CD14-positive monocyte (primary cell): ENCODE results near the gene XXYLT1. TPM values are rescaled to one million over a fixed set of nuclear protein-coding genes. Genes with fewer than 3 reads are reported as not detected.

ENCODE experiments used
- DNase-seq, 3 donors: peaks; one replicate each; pipeline ENCODE4 v3.0.0-alpha.2; 2011 to 2022
- H2AFZ ChIP-seq: 2 replicates; pipeline ENCODE4 v1.6.0; 2012; ENCODE audit warnings: mild to moderate bottlenecking, low read depth, low read length, inconsistent platforms; ENCODE audit not compliant: insufficient read depth, poor library complexity, severe bottlenecking
- H3K27ac ChIP-seq, 2 donors: 1 replicate in 1 of 2; 2 replicates in 1 of 2; pipeline ENCODE4 v1.5.1; 2012 to 2013; ENCODE audit warnings: low read length in 2 of 2, control low read depth in 1 of 2, inconsistent platforms in 1 of 2, low read depth in 1 of 2, mild to moderate bottlenecking in 1 of 2
- H3K27me3 ChIP-seq, 2 donors: one replicate each; pipeline versions ENCODE4 v1.6.0 to v1.6.1; 2011 to 2013; ENCODE audit warnings: low read length in 2 of 2; ENCODE audit not compliant: control insufficient read depth in 2 of 2, insufficient read depth in 2 of 2
- H3K36me3 ChIP-seq, 2 donors: replicated peaks in 1 of 2; 1 replicate in 1 of 2; 2 replicates in 1 of 2; pipeline versions ENCODE4 v1.5.1 to v1.6.1; 2012 to 2013; ENCODE audit warnings: low read length in 2 of 2, control low read depth in 1 of 2, inconsistent platforms in 1 of 2, mild to moderate bottlenecking in 1 of 2; ENCODE audit not compliant: insufficient read depth in 2 of 2, control insufficient read depth in 1 of 2
- H3K4me1 ChIP-seq, 2 donors: 1 replicate in 1 of 2; 2 replicates in 1 of 2; pipeline versions ENCODE4 v1.5.1 to v1.6.1; 2012 to 2013; ENCODE audit warnings: low read length in 2 of 2, control low read depth in 1 of 2, inconsistent platforms in 1 of 2, mild to moderate bottlenecking in 1 of 2, moderate library complexity in 1 of 2; ENCODE audit not compliant: insufficient read depth in 2 of 2, control insufficient read depth in 1 of 2
- H3K4me2 ChIP-seq: replicated peaks from 2 replicates; pipeline ENCODE3; 2012; ENCODE audit warnings: low read length, moderate library complexity, mild to moderate bottlenecking; ENCODE audit not compliant: poor library complexity, severe bottlenecking; ENCODE audit errors: extremely low read depth
- H3K4me3 ChIP-seq, 3 experiments: fragments of 200-600 bp in 1 of 3; sonication (generic) in 1 of 3; replicated peaks in 1 of 3; 1 replicate in 2 of 3; 2 replicates in 1 of 3; pipeline ENCODE4 v1.5.1; 2011 to 2013; ENCODE audit warnings: low read length in 3 of 3, mild to moderate bottlenecking in 3 of 3, control low read depth in 2 of 3, low read depth in 2 of 3, inconsistent platforms in 1 of 3, moderate library complexity in 1 of 3
- H3K79me2 ChIP-seq: 2 replicates; pipeline ENCODE4 v1.6.0; 2012; ENCODE audit warnings: mild to moderate bottlenecking, control low read depth, inconsistent platforms, low read length, moderate library complexity; ENCODE audit not compliant: insufficient read depth
- H3K9ac ChIP-seq: 2 replicates; pipeline ENCODE4 v1.6.0; 2017; ENCODE audit warnings: low read length, mild to moderate bottlenecking; ENCODE audit not compliant: insufficient read depth, poor library complexity, severe bottlenecking
- H3K9me3 ChIP-seq, 2 donors: replicated peaks in 1 of 2; 1 replicate in 1 of 2; 2 replicates in 1 of 2; pipeline versions ENCODE4 v1.5.1 to v1.6.1; 2012 to 2013; ENCODE audit warnings: low read length in 2 of 2, control low read depth in 1 of 2; ENCODE audit not compliant: control insufficient read depth in 1 of 2, insufficient read depth in 1 of 2
- H4K20me1 ChIP-seq: 2 replicates; pipeline ENCODE4 v1.6.0; 2012; ENCODE audit warnings: mild to moderate bottlenecking, low read length, control low read depth, moderate library complexity; ENCODE audit not compliant: insufficient read depth
- H3K27ac Mint-ChIP-seq, 7 donors: one replicate each; pipeline ENCODE4 v1.8.0; 2020; ENCODE audit warnings: mild to moderate bottlenecking in 7 of 7, mixed read lengths in 7 of 7, moderate library complexity in 6 of 7, inconsistent platforms in 2 of 7
- H3K27me3 Mint-ChIP-seq, 3 donors: one replicate each; pipeline ENCODE4 v1.8.0; 2021 to 2022; ENCODE audit warnings: low read depth in 3 of 3, mild to moderate bottlenecking in 3 of 3, mixed read lengths in 3 of 3, moderate library complexity in 3 of 3, inconsistent platforms in 1 of 3
- H3K36me3 Mint-ChIP-seq, 2 donors: one replicate each; pipeline ENCODE4 v1.8.0; 2020; ENCODE audit warnings: mixed read lengths in 2 of 2, inconsistent platforms in 1 of 2, mild to moderate bottlenecking in 1 of 2
- H3K4me1 Mint-ChIP-seq: one replicate; pipeline ENCODE4 v1.8.0; 2020; ENCODE audit warnings: mild to moderate bottlenecking, mixed read lengths
- H3K4me3 Mint-ChIP-seq, 2 donors: one replicate each; pipeline ENCODE4 v1.8.0; 2020; ENCODE audit warnings: mild to moderate bottlenecking in 2 of 2, mixed read lengths in 2 of 2, moderate library complexity in 1 of 2
- H3K9me3 Mint-ChIP-seq, 7 donors: one replicate each; pipeline ENCODE4 v1.8.0; 2020 to 2022; ENCODE audit warnings: mixed read lengths in 7 of 7, mild to moderate bottlenecking in 6 of 7, moderate library complexity in 6 of 7, inconsistent platforms in 2 of 7
- CTCF ChIP-seq: fragments of 200-600 bp; IDR thresholded peaks from one replicate; pipeline ENCODE4 v1.8.0; 2022; ENCODE audit warnings: antibody characterized with exemption, mild to moderate bottlenecking
- WGBS: methylation state at CpG from one replicate; pipeline ENCODE4 v1.1.5; 2013; ENCODE audit warnings: missing lambda C conversion rate; ENCODE audit not compliant: insufficient coverage; 5-methylcytosine and 5-hydroxymethylcytosine counted together
- intact Hi-C, 2 donors: fragments of 100-400 bp; cut with micrococcal nuclease; formaldehyde crosslinking; loops; one replicate each; pipeline versions ENCODE4 v1.15.0 to v1.15.1; 2023
- polyA plus RNA-seq, 3 donors: library from polyadenylated mRNA; depleted of rRNA in 1 of 3; unstranded in 2 of 3; stranded (reverse) in 1 of 3; fragments of 300-500 nt in 2 of 3; fragments of >200 nt in 1 of 3; fragmentation: Illumina TruSeq in 2 of 3; gene quantifications; 1 replicate in 2 of 3; 2 replicates in 1 of 3; pipeline ENCODE4 v1.2.3, GENCODE V29; 2012 to 2021

Gene XXYLT1
- polyA plus RNA-seq, 3 donors: 11.8 to 13.5 (median 13.2) TPM

DNA sequence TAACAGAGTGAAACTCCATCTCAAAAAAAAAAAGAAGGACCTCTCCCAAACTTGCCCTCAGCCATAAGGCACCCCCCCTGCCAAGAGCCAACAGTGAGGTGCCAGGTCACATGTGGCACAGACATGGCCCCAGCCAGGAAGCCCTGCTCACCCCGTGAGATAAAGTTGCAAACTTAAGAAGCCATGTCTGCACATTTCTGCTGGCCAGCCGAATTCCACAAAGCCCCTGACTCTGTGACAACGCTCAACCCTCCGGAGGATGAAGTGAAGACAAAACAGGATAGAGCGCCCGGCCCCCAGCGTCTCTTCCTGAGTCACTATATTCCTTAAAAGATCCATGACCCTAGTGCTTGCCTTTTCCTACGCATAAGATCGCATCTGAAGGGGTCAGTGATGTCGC lies 188.1 kb downstream of the XXYLT1 start:
- Histone ChIP-seq H3K36me3 (no peaks in the 10 kb centered on the region), H3K4me3 (no peak overlapping the region), H3K4me1 (peaks cover 6 to 22% of the 10 kb centered on the region in 2 donors), H3K27me3 (no peaks in the 10 kb centered on the region), H2AFZ (no peak overlapping the region), H3K79me2 (no peaks in the 10 kb centered on the region), H4K20me1 (no peaks in the 10 kb centered on the region), H3K9me3 (no peaks in the 10 kb centered on the region), H3K27ac (no peak overlapping the region), H3K4me2 (no peak overlapping the region), H3K9ac (no peak overlapping the region)
- peak overlapping the region in 1 of 7 donors; percentile 31 for H3K27ac Mint-ChIP-seq
- no peak for DNase-seq
- H3K4me1 Mint-ChIP-seq: peaks cover 31% of the 10 kb centered on the region
- WGBS: 98% methylated on average over 10 of the region's 10 CpGs
- H3K27me3 Mint-ChIP-seq: peaks cover 1 to 3% (median 3%) of the 10 kb centered on the region in 3 donors
- TF ChIP-seq CTCF: no peak
- H3K36me3 Mint-ChIP-seq: peaks cover 10 to 15% of the 10 kb centered on the region in 2 donors
- intact Hi-C loops: no loop called here
- H3K9me3 Mint-ChIP-seq: no peaks in the 10 kb centered on the region
- H3K4me3 Mint-ChIP-seq: no peak overlapping the region

DNA sequence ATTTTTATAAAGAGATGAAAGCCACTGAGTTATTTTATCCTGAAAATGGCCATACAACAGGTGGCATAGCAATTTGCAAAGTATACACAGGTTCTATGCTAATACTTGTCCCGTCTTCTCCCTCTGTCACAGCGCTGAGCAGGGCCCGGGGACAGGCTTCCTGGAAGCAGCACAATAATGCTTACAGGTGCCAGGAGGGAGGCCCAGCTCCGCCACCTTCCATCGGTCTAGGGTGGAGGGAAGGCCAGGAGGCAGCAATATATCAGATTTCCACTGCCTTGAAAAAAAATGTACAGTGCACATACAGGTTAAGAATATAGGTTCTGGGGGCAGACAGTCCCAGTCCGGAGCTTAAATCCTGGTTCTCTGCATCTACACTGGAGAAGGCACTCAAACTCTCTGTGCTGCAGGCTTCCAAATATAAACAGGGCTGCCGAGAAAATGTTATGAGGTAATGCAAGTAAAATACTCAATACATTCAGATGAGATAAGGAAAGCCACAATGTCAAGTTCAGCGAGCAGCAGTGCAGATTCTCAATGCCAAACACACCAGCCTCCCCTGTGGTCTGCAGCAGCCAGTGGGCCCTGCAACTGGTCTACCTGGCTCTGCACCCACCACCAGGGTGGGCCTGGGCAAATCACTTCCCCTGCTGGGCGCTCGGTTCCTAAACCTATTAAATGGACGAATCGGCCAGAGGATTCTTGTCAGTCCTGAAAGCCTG lies 189.6 kb downstream of the XXYLT1 start:
- no peak for DNase-seq
- Histone ChIP-seq H3K79me2 (no peaks in the 10 kb centered on the region), H3K4me3 (no peak overlapping the region), H3K4me2 (no peak overlapping the region), H2AFZ (no peak overlapping the region), H3K36me3 (no peaks in the 10 kb centered on the region), H3K27ac (no peak overlapping the region), H3K9ac (no peak overlapping the region), H3K9me3 (no peaks in the 10 kb centered on the region), H4K20me1 (no peaks in the 10 kb centered on the region), H3K27me3 (no peaks in the 10 kb centered on the region), H3K4me1 (peaks cover 14 to 24% of the 10 kb centered on the region in 2 donors)
- Mint-ChIP-seq H3K27me3 (peaks cover 0 to 3% (median 1%) of the 10 kb centered on the region in 3 donors), H3K4me1 (peaks cover 30% of the 10 kb centered on the region), H3K4me3 (no peak overlapping the region), H3K36me3 (peaks cover 8 to 15% of the 10 kb centered on the region in 2 donors), H3K9me3 (no peaks in the 10 kb centered on the region), H3K27ac (no peak overlapping the region)
- WGBS: 73% methylated on average over 8 of the region's 12 CpGs
- intact Hi-C loops: no loop called here
- TF ChIP-seq CTCF: no peak
